ENCODE results near the gene P2RY2. TPM values are rescaled to one million over a fixed set of nuclear protein-coding genes. Genes with fewer than 3 reads are reported as not detected.

The P2RY2 gene
- total and polyA plus RNA-seq, 2 experiments from 2014 or later: 0.63 to 1.6 TPM

GRCh38 chr11:73182824-73183321 lies 35.2 kb upstream of the P2RY2 start:
- no peak for TF ChIP-seq POLR2AphosphoS5 (IDR thresholded peaks at IDR 0.05; ENCODE audit: low read depth)
- TF ChIP-seq, protein P1, sequence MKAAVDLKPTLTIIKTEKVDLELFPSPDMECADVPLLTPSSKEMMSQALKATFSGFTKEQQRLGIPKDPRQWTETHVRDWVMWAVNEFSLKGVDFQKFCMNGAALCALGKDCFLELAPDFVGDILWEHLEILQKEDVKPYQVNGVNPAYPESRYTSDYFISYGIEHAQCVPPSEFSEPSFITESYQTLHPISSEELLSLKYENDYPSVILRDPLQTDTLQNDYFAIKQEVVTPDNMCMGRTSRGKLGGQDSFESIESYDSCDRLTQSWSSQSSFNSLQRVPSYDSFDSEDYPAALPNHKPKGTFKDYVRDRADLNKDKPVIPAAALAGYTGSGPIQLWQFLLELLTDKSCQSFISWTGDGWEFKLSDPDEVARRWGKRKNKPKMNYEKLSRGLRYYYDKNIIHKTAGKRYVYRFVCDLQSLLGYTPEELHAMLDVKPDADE (IDR thresholded peaks at IDR 0.05): no peak
- no peak for TF ChIP-seq ZNF331 (CRISPR knock-in tag; IDR thresholded peaks at IDR 0.05; ENCODE audit: low read depth)
- TF ChIP-seq JUNB (IDR thresholded peaks at IDR 0.05; ENCODE audit: unreplicated experiment): no peak
- TF ChIP-seq, protein P2, sequence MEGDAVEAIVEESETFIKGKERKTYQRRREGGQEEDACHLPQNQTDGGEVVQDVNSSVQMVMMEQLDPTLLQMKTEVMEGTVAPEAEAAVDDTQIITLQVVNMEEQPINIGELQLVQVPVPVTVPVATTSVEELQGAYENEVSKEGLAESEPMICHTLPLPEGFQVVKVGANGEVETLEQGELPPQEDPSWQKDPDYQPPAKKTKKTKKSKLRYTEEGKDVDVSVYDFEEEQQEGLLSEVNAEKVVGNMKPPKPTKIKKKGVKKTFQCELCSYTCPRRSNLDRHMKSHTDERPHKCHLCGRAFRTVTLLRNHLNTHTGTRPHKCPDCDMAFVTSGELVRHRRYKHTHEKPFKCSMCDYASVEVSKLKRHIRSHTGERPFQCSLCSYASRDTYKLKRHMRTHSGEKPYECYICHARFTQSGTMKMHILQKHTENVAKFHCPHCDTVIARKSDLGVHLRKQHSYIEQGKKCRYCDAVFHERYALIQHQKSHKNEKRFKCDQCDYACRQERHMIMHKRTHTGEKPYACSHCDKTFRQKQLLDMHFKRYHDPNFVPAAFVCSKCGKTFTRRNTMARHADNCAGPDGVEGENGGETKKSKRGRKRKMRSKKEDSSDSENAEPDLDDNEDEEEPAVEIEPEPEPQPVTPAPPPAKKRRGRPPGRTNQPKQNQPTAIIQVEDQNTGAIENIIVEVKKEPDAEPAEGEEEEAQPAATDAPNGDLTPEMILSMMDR (conservative IDR thresholded peaks at IDR 0.05; ENCODE audit: low read depth in 2 of 2): peak; percentile 16 to 40; a peak in 3 of 4 replicates
- TF ChIP-seq STAT1 (IDR thresholded peaks at IDR 0.05; ENCODE audit: unreplicated experiment): no peak
- H3F3A ChIP-seq (replicated peaks; ENCODE audit: low read depth): no peaks in the 10 kb centered on the region
- peaks cover 3% of the 10 kb centered on the region; the same call in 2 of the 3 replicates for H3K4me1 Mint-ChIP-seq
- H3K79me2 ChIP-seq (replicated peaks; ENCODE audit: insufficient read depth): no peaks in the 10 kb centered on the region
- H3K27me3 ChIP-seq (ENCODE audit: insufficient read depth): no peaks in the 10 kb centered on the region
- H3K9me2 ChIP-seq (ENCODE audit: insufficient read depth): no peaks in the 10 kb centered on the region
- H3K27me3 Mint-ChIP-seq (ENCODE audit: insufficient read depth, low read depth, poor library complexity): peaks cover 17% of the 10 kb centered on the region
- no peaks in the 10 kb centered on the region for H3K9me3 Mint-ChIP-seq
- no peak overlapping the region for H3K27ac ChIP-seq (ENCODE audit: low read depth)
- H3K27ac Mint-ChIP-seq: no peak overlapping the region
- H3K4me1 ChIP-seq (ENCODE audit: insufficient read depth): no peaks in the 10 kb centered on the region
- no peak overlapping the region for H3K4me3 ChIP-seq
- peak; percentile 18; the same call in 2 of the 3 replicates for ATAC-seq
- H4K20me1 ChIP-seq (replicated peaks; ENCODE audit: insufficient read depth): no peaks in the 10 kb centered on the region; the same call in 1 of the 2 replicates
- peak overlapping the region; percentile 52; the same call in 1 of the 2 replicates for H2AFZ ChIP-seq
- H3K36me3 ChIP-seq (ENCODE audit: insufficient read depth): no peaks in the 10 kb centered on the region
- DNase-seq (ENCODE audit: low spot score): peak; percentile 21
- H3K4me3 Mint-ChIP-seq: no peak overlapping the region
- no peaks in the 10 kb centered on the region for H3K36me3 Mint-ChIP-seq (ENCODE audit: low read depth)
- H3K4me2 ChIP-seq: no peak overlapping the region

GRCh38 chr11:73184953-73185671 lies 33.0 kb upstream of the P2RY2 start:
- no peaks in the 10 kb centered on the region for H3K4me1 ChIP-seq (ENCODE audit: insufficient read depth)
- no peak overlapping the region for H3K27ac ChIP-seq (ENCODE audit: low read depth)
- H3K4me3 Mint-ChIP-seq: no peak overlapping the region
- TF ChIP-seq EZH2 (IDR thresholded peaks at IDR 0.05; ENCODE audit: low read depth, unreplicated experiment) (no peak), ZNF462 (CRISPR knock-in tag; IDR thresholded peaks at IDR 0.05) (peak; percentile 64; the same call in 1 of the 2 replicates)
- TF ChIP-seq, protein P2 (conservative IDR thresholded peaks at IDR 0.05; ENCODE audit: low read depth in 2 of 2): peak; percentile 77 to 98
- H3K36me3 Mint-ChIP-seq (ENCODE audit: low read depth): no peaks in the 10 kb centered on the region
- H3K36me3 ChIP-seq (ENCODE audit: insufficient read depth): no peaks in the 10 kb centered on the region
- no peaks in the 10 kb centered on the region for H3K79me2 ChIP-seq (replicated peaks; ENCODE audit: insufficient read depth)
- H2AFZ ChIP-seq: peak overlapping the region; percentile 83
- no peak overlapping the region for H3K4me2 ChIP-seq
- no peaks in the 10 kb centered on the region for H3F3A ChIP-seq (replicated peaks; ENCODE audit: low read depth)
- no peaks in the 10 kb centered on the region for H3K9me3 Mint-ChIP-seq
- peaks cover 11% of the 10 kb centered on the region; the same call in 2 of the 3 replicates for H3K4me1 Mint-ChIP-seq
- H3K27me3 Mint-ChIP-seq (ENCODE audit: insufficient read depth, low read depth, poor library complexity): peaks cover 10% of the 10 kb centered on the region
- no peaks in the 10 kb centered on the region for H3K27me3 ChIP-seq (ENCODE audit: insufficient read depth)
- H3K27ac Mint-ChIP-seq: no peak overlapping the region
- no peaks in the 10 kb centered on the region for H4K20me1 ChIP-seq (replicated peaks; ENCODE audit: insufficient read depth)
- H3K9me2 ChIP-seq (ENCODE audit: insufficient read depth): no peaks in the 10 kb centered on the region
- H3K4me3 ChIP-seq: no peak overlapping the region
- DNase-seq (ENCODE audit: low spot score) (peak; percentile 76), ATAC-seq (peak; percentile 86)

Data from GM23338 (cell line).